ENCODE measurements around the gene MILR1. TPM values are rescaled to one million over a fixed set of nuclear protein-coding genes. Genes with fewer than 3 reads are reported as not detected.

MILR1 gene, protein sequence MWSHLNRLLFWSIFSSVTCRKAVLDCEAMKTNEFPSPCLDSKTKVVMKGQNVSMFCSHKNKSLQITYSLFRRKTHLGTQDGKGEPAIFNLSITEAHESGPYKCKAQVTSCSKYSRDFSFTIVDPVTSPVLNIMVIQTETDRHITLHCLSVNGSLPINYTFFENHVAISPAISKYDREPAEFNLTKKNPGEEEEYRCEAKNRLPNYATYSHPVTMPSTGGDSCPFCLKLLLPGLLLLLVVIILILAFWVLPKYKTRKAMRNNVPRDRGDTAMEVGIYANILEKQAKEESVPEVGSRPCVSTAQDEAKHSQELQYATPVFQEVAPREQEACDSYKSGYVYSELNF
- total RNA-seq = 10 to 100 TPM in 1 of 10 donors, 1 to 10 TPM in 9; 1.0 to 13.3 (median 1.2) TPM
- polyA plus RNA-seq = 1 to 10 TPM; 1.5 to 3.3 TPM
- long read RNA-seq, donor 1, partial matches to known transcripts = 0 of 1 reads
- long read RNA-seq, donor 1, other reads (novel, unspliced or antisense) = 1 of 1 reads
- long read RNA-seq, donor 2, partial matches to known transcripts = 0 of 1 reads
- long read RNA-seq, donor 2, other reads (novel, unspliced or antisense) = 0 of 1 reads
- long read RNA-seq, donor 3 = 0 reads

DNA sequence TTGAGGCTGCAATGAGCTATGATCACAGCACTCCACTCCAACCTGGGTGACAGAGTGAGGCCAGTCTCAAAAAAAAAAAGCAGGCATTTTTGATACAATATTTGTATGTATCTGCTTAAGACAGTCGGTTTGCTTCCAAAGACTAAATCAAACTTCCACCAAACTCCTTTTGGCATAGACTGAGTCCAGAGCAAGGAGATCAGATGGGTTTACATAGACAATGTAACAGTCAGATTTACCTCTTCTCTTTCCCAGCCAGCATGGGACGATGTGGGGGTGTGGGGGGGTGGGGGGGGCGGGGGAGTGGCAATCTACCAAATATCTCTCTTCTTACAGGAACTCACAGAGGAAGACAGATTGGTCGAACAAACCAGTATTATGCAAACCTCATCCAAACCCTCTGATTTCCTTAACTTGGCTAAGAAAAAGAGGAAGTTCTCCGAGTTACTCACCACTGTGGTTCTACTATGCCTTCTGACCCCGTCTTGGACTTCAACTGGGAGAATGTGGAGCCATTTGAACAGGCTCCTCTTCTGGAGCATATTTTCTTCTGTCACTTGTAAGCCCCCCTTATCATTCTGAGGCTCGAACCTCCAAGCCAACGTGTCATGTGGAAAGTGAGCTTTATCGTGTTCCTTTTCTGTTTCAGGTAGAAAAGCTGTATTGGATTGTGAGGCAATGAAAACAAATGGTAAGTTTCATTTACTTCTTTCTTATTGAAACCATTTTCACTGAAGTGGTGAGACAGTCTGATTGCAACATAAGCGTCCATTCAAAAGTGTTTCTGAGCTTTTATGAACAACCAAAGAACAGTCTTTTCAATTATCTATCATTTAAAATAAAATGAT lies at the start of gene MILR1:
TSS of gene MILR1 (plus strand) at position 451 of the 848 bp plus-strand sequence. CDS start at position 505, 54 bp downstream.
- TF ChIP-seq, protein P1, sequence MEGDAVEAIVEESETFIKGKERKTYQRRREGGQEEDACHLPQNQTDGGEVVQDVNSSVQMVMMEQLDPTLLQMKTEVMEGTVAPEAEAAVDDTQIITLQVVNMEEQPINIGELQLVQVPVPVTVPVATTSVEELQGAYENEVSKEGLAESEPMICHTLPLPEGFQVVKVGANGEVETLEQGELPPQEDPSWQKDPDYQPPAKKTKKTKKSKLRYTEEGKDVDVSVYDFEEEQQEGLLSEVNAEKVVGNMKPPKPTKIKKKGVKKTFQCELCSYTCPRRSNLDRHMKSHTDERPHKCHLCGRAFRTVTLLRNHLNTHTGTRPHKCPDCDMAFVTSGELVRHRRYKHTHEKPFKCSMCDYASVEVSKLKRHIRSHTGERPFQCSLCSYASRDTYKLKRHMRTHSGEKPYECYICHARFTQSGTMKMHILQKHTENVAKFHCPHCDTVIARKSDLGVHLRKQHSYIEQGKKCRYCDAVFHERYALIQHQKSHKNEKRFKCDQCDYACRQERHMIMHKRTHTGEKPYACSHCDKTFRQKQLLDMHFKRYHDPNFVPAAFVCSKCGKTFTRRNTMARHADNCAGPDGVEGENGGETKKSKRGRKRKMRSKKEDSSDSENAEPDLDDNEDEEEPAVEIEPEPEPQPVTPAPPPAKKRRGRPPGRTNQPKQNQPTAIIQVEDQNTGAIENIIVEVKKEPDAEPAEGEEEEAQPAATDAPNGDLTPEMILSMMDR (IDR thresholded peaks at IDR 0.05) = no peak
- Histone ChIP-seq H3K27ac (peak within 1 kb of the TSS in 8 of 10 donors; percentile 32 to 89 (median 62)), H3K27me3 (no peaks in the 10 kb centered on the region), H3K4me3 (peak within 1 kb of the TSS in 6 of 10 donors; percentile 4 to 46 (median 26)), H3K9me3 (no peaks in the 10 kb centered on the region), H3K4me1 (peaks cover 0 to 33% (median 0%) of the 10 kb centered on the region in 9 donors), H3K36me3 (peaks cover 0 to 24% (median 0%) of the 10 kb centered on the region in 9 donors)
- intact Hi-C loops (cut with DNase I) = no loop called here
- DNase-seq (peak in 1 of 2 donors; percentile 50), ATAC-seq (peak; percentile 90 to 96 (median 94))
- WGBS, 2 donors = 30 to 47% methylated on average over 10 of the region's 10 CpGs

DNA sequence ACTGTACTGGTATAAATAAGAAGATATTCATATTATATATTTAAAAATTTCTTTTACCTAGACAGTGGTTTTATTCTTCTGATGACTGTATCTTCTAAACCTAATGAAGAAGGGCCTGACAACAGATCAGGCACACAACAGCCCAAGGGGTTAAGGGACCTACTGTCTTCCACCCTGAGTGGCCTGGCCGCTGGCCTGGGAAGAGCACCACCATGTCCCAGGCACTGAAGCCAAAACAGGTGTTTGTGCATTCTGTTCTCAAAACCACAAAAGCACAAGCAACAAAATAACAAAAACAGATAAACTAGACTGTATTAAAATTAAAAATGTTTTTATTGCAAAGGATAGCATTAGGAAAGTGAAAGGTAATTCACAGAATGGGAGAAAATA lies 49.2 kb upstream of the MILR1 start:
- 90 to 95% methylated on average over 1 of the region's 1 CpG for WGBS, 2 donors
- intact Hi-C loops (cut with DNase I) = loop anchor here in 1 of 10 donors (10.0 kb wide), 1 partner anchor 55 kb away; no protein-coding TSS in a partner anchor

DNA sequence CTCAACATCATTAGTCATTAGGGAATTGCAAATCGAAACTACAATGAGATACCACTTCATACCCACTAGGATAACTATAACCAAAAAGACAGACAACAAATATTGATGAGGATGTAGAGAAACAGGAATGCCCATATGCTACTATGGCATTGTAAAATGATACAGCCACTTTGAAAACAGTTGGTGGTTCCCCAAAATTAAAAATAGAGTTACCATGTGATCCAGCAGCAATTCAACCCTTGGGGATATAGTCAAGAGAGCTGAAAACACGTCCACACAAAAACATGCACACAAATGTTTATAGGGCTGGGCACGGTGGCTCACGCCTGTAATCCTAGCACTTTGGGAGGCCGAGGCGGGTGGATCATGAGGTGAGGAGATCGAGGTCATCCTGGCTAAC lies 48.3 kb upstream of the MILR1 start:
- Histone ChIP-seq H3K9me3 (peaks cover 0 to 6% (median 0%) of the 10 kb centered on the region in 11 donors), H3K27ac (peak overlapping the region in 1 of 10 donors; percentile 78), H3K36me3 (no peaks in the 10 kb centered on the region), H3K4me3 (no peak overlapping the region), H3K4me1 (peaks cover 0 to 90% (median 0%) of the 10 kb centered on the region in 9 donors), H3K27me3 (no peaks in the 10 kb centered on the region)
- WGBS, 2 donors = 75 to 80% methylated on average over 7 of the region's 7 CpGs
- DNase-seq (no peak), ATAC-seq (no peak)
- intact Hi-C loops (cut with DNase I) = no loop called here
- TF ChIP-seq, protein P1 (IDR thresholded peaks at IDR 0.05) = no peak

More for the DNA sequence above, 49.2 kb upstream of the MILR1 start:
- H3K4me1 ChIP-seq = peaks cover 0 to 81% (median 0%) of the 10 kb centered on the region in 9 donors
- no peaks in the 10 kb centered on the region for H3K36me3 ChIP-seq
- no peak overlapping the region for H3K4me3 ChIP-seq
- H3K9me3 ChIP-seq = peaks cover 0 to 6% (median 0%) of the 10 kb centered on the region in 11 donors
- no peaks in the 10 kb centered on the region for H3K27me3 ChIP-seq
- TF ChIP-seq, protein P1 (IDR thresholded peaks at IDR 0.05) = no peak
- ATAC-seq (no peak), DNase-seq (no peak)
- H3K27ac ChIP-seq = no peak overlapping the region

Data from heart right ventricle (tissue), 16 donors.